ENCODE measurements around the gene ZBTB4.

Gene ZBTB4

DNA sequence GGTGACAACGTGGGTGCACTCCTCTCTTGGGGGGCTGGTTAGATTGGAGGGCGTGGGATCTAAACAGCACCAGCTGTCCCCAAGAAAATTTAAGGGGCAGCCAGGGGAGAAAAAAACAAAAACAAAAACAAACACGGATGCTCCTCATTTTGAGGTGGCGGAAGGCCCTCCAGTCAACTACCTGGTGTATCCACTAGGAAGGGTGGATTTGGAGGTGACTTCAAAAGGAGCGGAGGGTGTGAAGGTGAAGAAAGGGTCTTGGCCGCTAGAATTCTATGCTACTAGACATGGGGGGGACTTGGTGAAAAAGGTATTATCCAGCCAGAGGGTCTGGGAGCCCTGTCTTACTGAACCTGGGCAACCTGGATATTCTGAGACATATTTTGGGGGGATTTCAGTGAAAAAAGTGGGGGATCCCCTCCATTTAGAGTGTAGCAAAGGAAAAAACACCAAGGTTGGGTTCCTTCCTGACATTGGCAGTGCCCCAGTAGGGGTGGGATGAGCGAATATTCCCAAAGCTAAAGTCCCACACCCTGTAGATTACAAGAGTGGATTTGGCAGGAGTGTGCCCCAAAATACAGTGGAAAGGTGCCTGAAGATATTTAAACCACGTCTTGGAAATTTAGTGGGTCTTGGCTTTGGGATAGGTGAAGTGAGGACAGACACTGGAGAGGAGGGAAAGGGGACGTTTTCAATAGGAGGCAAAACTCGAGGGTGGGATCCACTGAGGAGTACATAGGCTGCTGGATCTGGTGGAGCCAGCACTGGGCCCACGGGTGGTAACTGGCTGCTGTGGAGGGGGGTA, 40.6 kb downstream of the ZBTB4 start:
- DNase-seq: no peak

DNA sequence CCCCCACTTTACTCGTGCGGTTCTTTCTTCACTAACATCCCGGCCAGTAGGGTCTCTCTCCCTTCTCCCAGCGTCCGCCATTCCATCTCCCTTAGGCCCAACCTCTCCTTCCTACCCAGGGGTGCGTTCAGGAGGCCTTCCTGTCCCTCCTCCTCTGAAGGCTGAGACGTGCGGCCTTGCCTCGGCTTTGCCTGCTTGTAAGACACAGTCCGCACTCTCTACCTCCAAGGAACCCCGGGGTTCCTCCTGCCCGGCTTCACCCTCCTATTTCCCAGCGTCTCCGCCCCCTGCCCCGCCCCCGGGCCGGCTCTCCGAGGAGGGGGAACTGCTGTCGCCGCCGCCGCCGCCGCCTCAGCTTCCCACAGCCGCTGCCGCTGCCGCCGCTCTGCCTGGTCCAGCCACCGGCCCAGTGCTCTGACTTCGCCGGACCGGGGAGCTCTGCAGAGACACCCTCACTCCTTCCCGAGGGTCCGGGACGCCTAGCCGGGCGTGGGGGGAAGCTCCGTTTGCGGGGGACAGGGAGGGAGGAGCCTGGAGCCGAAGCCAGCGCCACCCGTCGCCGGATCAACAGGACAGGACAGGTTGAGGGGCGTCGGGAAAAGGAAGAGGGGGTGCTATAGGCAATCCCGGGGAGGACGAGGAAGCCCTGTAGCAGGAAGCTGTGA, 41.3 kb downstream of the ZBTB4 start:
- no peak for DNase-seq

DNA sequence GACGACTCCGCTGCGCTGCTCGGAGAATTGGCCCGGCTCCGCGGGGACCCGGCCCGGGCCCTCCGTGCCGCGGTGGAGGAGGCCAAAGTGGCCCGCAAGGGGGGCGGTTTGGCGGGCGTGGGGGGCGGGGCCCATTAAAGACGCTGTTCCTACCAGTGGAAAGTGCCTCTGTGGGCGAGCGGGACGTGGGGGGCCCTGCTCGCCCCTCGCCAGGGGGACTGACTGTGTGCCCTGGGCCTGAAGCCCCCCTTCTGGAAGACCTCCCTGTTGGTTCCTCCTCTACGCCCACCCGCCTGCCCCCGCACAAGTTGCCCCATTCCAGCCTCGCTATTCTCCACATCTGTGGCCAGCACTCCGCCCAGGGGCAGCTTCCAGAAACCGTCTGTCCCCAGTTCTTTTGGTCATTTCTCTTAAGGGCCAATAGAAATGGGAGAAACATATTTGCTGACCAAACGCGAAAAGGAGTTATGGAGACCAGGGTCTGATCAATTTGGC, 42.0 kb downstream of the ZBTB4 start:
- DNase-seq: no peak

DNA sequence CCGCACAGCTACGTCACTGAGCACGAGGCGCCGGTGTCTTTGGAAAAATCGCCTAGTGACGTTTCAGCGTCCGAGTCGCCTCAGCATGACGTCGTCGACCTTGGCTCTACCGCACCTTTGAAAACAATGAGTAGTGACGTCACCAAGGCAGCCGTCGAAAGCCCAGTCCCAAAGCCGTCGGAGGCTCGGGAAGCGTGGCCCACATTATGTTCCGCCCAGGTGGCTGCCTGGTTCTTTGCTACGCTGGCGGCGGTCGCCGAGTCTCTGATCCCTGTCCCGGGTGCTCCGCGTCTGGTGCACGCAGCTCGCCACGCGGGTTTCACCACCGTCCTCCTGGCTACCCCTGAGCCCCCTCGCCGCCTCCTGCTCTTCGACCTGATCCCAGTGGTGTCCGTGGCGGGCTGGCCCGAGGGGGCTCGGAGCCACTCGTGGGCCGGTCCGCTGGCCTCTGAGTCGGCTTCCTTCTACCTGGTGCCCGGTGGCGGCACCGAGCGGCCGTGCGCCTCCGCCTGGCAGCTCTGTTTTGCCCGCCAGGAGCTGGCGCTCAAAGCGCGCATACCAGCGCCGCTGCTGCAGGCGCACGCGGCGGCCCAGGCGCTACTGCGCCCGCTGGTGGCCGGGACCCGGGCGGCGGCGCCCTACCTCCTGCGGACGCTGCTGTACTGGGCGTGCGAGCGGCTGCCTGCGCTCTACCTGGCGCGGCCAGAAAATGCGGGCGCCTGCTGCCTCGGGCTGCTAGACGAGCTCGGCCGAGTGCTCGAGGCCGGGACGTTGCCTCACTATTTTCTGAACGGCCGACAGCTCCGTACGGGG, 42.7 kb downstream of the ZBTB4 start:
- no peak for DNase-seq

DNA sequence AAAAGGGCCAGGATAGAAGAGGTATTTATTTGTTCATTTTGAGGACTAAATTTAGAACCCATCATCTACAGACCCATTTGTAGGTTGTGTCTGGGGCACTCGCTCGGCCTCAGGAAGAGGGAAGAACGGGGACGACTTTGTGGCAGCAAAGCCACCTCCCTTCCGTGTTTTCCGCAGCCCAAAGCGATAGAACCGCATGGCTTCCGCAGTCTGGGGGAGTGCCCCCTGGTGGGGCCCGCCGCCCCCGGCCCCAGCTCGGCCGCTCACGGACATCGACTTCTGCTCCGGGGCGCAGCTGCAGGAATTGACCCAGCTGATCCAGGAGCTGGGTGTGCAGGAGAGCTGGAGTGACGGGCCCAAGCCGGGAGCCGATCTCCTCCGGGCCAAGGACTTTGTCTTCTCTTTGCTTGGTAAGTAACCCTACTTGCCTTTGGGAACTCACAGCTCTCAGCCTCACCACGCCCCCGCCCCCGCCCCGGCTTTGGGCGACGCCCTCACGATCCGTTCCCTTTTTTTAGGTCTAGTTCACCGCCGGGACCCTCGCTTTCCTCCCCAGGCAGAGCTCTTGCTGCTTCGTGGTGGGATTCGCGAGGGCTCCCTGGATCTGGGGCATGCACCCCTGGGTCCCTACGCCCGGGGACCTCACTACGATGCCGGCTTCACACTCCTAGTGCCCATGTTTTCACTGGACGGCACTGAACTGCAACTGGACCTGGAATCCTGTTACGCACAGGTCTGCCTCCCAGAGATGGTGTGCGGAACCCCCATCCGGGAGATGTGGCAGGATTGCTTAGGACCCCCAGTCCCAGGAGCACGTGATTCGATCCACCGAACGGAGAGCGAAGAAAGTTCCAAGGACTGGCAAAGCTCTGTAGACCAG, 43.5 kb downstream of the ZBTB4 start:
- peak; percentile 70 for DNase-seq

DNA sequence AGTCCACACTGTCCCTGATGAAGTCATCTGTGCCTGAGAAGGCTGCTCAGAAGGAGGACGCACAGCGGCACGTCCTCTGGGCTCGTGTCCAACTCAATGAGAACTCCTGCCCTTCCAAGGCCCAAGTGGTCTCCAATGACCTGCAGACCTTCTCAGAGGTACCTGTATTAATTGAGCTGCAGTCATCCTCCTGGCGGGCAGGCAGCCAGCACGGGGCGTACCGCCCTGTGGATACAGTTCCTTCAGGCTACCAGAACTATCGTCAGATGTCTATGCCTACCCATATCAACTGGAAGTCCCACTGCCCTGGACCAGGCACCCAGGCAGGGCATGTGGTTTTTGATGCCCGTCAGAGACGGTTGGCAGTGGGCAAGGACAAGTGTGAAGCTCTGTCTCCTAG, 47.1 kb downstream of the ZBTB4 start:
- no peak for DNase-seq

DNA sequence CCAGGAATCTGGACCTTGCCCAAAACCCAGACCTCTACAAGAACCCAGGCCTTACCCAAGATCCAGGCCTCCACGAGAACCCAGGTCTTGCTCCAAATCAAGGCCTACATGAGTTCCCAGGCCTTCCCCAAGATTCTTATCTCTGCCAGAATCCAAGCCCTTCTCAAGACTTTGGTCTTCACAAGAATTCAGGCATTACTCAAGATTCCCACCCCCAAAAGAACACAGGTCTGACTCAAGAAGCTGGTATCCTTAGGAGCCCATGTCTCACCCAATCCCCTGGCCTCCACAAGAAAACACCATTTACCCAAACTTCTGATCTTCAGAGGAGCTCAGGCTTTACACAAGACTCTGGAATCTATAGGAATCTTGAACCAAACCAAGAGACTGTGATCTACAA, 48.2 kb downstream of the ZBTB4 start:
- no peak for DNase-seq

DNA sequence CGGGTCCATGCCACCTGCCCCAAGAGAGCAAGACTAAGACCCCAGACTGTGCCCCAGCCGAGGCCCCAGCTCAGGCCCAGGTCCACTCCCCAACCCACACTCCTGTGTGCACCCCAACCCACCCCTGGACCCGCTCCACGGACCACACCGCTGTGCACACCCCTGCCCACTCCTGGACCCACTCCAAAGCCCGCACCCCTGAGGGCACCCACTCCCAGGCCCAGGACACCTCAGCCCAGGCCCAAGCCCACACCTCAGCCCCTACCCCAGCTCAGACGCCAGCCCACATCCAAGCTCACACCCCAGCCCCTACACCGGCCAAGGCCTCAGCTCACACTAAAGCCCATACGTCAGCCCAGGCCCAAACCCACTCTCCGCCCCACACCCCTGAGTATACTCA, 49.7 kb downstream of the ZBTB4 start:
- DNase-seq: no peak

DNA sequence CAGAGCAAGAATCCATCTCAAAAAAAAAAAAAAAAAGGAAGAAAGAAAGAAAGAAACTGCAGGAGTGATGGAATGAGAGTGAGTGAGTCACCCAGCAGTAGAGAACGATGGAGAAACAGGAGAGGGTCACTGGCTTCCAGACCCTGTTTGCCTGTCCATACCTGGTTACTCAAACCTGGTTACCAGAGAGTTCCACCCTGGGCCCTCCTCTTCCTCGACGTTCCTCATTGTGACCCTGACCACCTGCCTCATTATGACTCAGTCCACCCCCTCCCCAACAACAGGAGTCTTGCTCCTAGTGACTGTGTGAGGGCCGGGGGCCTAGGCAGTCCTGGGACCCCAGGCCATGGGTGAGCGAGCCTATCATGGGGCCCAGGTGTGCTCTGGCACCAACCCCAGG, 50.9 kb downstream of the ZBTB4 start, which contains the start of gene SPEM3:
Gene SPEM3, plus strand, starts transcription at position 301 of the 400 bp plus-strand sequence. Its CDS starts 46 bp downstream, at position 347.
- DNase-seq: no peak

DNA sequence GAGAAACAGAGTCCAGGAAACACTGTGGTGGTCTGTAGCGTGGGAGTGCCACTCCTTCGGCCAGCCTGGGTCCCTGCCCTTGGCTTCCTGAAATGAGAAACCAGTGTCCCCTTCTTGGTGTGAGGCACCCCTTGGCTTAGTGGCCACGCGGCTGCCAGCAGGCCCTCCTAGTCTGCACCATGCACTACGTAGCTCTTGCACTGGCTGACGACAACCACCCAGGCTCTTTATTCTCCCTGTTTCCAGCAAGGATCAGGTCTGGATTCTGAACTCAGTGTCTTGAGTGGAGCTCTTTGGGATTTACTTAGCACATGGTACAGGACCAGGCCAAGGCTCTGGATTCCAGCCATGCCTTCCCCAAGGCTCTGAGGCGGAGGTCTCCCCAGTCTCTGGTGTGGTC, 51.9 kb downstream of the ZBTB4 start:
- DNase-seq: no peak

DNA sequence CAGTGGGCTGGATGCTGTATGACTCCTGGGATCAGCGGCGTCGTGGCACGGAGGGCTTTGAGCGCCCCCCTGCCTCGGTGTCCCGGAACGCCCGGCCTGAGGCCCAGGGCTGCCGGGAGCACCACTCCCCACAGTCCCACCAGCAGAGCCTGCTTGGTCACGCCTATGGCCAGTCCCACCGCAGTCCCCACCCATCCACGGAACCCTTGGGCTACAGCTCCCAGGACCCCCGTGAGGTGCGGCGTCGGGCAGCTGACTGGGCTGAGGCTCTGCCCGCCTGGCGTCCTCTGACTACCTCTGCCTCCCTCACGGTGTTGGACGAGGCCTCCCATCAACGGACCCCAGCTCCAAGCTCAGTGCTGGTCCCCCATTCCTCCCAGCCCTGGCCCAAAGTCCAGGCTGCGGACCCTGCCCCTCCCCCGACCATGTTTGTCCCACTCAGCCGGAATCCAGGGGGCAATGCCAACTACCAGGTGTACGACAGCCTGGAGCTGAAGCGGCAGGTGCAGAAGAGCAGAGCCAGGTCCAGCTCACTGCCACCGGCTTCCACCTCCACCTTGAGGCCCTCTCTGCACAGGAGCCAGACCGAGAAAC, 52.4 kb downstream of the ZBTB4 start:
- no peak for DNase-seq

DNA sequence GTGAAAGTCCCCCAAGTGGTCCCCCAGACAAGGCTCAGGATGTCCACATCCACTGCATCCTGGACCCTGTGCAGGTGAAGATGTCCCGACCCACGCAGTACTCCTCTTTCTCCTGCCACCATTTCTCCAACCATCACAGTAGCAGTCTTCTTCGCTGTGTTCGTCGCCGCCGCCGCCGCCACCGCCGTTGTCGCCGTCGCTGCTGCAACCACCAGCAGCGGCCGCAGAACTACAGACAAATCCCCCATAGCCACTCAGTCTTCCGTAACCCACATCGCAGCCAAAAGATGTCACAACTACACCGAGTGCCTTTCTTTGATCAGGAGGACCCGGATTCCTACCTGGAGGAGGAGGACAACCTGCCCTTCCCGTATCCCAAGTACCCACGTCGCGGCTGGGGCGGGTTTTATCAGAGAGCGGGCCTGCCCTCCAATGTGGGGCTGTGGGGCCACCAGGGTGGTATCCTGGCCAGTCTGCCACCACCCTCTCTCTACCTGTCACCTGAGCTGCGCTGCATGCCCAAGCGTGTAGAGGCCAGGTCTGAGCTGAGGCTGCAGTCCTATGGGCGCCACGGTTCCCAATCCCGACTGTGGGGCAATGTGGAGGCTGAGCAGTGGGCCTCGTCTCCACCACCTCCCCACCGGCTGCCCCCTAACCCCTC, 53.1 kb downstream of the ZBTB4 start:
- no peak for DNase-seq

DNA sequence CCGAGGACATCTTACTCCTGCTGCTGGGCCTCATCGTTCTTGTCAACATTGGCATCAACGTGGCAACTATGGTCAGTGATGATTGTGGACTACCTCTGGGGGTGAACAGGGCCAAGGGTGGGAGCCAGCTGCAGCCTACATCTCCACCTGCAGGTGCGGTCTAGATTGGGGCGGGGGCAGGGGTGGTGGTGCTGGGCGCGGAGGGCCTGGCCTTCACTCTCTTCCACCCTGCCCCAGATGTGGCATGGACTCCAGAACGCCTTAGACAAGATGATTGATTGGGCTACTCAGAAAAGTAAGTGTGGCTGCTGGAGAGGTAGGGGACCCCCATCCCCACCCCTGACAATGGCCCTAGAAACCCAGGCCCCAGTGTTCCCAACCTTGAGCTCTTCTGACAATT, 53.7 kb downstream of the ZBTB4 start:
- DNase-seq: no peak

DNA sequence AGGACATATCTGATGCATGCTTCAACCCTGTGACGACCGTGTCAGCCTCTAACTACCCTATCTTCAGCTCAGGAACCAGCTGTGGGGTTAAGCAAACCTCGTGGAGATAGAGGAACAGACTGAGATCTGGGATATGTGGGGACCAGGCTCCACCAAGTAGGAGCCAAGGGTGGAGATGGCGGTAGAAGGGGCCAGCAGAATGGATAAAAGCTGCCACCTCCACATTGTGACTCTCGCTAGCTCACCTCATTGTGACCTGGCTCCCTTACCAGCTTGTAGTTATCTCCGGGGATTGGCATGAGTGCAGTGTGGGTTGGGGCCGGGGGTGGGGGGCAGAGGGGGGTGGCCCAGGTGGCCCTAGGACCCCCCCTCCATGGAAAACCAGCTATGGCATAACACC, 54.1 kb downstream of the ZBTB4 start, which contains the start of gene SPEM2:
Gene SPEM2, plus strand, starts transcription at position 301 of the 400 bp plus-strand sequence. Its CDS starts 73 bp downstream, at position 374.
- DNase-seq: no peak

DNA sequence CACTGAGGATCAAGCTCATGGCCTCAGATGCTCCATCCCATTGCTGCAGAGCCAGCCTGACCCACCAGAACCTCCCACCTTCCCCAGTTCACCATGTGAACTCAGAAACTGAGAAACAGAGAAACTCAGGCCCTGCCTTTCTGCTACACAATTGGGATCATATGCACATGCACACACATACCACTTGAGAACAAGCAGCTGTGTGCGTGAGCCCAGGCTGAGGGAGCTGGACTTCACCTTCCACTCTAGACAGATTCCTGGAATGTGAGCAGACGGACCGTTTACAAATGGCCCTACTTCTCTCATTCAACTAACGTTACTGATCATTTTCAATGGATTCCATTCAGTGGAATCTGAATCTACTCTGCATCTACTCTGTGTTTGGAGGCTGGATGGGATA, 55.8 kb downstream of the ZBTB4 start:
- DNase-seq: no peak

DNA sequence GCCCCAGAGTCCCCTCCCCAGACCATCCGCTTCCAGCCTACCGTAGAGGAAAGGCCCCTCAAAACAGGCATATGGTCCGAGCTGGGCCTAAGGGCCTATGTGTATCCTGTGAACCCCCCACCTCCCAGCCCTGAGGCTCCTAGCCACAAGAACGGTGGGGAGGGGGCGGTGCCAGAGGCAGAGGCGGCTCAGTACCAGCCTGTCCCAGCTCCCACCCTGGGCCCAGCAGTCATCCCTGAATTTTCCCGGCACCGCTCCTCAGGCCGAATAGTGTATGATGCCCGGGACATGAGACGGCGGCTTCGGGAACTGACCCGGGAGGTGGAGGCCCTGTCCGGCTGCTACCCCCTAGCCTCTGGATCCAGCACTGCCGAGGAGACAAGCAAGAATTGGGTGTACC, 58.2 kb downstream of the ZBTB4 start:
- no peak for DNase-seq

DNA sequence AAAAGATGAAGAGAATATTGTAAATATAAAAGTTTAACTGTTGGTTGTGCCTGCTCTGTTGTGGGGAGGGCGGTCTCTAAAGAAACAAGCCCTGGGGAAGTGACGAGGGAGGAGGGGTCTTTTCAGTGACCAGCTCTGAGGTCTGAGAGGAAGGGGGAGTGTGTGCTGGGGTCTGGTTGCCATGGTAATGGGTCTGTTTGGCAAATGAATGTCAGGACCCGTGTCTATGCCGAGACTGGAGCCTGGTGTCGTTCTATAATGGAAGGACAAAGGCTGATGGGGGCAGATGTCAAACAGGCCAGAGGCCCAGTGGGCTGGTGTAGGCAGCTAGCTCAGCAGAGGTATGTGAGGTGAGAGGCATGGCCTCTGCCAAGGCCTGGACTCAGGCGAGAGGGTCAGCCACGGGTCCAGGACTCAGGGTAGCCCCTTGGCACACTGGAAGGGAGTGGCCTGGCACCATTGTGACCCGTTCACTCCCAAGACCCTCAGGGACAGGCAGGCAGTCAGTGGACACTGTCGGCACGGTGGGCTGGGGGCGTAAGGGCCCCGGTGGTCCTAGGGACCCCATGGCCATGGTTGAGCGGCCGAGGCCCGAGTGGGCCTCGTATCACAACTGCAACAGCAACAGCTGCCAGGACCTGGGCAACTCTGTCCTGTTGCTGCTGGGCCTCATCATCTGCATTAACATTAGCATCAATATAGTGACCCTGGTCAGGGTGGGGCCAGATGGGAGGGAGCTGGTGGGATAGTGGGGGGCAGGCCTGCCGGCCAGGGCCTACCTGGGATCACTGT, 59.4 kb downstream of the ZBTB4 start, which contains the start of gene SPEM1:
Gene SPEM1, plus strand, starts transcription at position 506 of the 792 bp plus-strand sequence. Its CDS starts 61 bp downstream, at position 567.
- no peak for DNase-seq

DNA sequence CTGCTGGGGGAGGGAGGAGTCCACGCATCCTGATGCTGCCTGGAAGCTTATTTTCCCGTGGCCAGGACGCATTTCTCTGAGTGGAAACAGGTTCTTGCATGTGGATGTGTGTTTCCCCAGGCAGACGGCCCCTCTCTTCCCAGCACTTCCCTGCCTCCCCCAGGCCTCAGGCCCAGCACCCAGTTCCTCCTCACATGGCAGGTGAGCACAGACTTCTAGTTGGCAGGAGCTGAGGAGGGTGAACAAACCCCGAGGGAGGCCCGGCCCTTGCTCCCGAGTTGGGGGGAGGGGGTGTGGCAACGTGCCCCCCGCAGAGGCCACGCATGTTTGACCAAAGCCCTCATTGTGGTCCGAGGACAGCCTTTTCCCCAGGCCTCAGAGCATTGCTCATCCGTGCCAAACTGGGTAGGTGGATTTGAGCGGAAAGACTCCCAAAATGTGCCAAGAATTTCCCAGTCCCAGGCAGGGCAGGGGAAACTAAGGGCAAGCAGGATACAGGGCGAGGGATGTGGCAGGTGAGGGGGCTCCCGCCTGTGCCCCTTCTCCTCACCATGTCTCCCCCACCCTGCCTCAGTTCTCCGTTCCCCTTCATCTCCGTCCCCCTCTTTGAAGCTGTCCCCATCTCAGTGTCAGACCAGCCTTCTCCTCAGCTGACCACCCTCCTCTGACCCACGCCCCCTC, 60.8 kb downstream of the ZBTB4 start:
- DNase-seq: no peak

DNA sequence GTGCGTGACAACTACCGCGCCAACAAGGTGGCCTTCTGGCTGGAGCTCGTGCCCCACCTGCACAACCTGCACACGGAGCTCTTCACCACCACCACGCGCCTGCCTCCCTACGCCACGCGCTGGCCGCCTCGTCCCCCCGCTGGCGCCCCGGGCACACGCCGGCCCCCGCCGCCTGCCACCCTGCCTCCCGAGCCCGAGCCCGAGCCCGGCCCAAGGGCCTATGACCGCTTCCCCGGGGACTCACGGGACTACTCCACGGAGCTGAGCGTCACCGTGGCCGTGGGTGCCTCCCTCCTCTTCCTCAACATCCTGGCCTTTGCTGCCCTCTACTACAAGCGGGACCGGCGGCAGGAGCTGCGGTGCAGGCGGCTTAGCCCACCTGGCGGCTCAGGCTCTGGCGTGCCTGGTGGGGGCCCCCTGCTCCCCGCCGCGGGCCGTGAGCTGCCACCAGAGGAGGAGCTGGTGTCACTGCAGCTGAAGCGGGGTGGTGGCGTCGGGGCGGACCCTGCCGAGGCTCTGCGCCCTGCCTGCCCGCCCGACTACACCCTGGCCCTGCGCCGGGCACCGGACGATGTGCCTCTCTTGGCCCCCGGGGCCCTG, 62.3 kb downstream of the ZBTB4 start:
- DNase-seq: no peak
